ENCODE results near the gene GHRHR.

DNA sequence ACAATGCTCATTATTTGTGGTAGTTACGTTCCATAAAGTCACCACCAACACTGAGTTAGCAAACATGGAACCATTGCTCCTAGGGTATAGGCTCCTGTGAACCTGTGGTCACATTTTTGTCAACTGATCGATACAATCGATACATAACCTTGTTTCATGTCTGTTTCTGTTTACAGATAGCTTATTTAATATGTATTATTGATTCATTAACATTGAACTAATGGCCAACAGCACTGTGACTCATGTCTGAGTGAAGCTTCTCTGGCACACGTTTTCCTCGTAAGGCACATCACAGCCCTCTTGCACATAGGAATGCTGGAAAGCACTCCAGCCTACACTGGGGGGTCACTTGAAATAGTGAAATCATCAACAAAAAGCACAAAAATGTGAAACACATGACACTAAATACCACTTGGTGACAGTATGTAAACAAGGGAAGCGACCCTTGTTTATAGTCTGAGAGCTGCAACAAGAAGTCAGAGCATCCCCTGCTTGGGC is 27.0 kb downstream of the GHRHR start:
- TF ChIP-seq CTCF (IDR thresholded peaks at IDR 0.05) = no peak
- TF ChIP-seq POLR2A (IDR thresholded peaks at IDR 0.05) = no peak
